Activated CD4-positive, alpha-beta T cell treated with anti-CD3 and anti-CD28 coated beads, Interleukin-2, amount 10 ng/mL, durations not matched to agents 24 days and 14 days (primary cell): ENCODE measurements around the gene FANCC. TPM values are rescaled to one million over a fixed set of nuclear protein-coding genes. Genes with fewer than 3 reads are reported as not detected.

ENCODE experiments used
- DNase-seq: peaks from one replicate; pipeline ENCODE4 v3.0.0; 2022
- H3K27ac Mint-ChIP-seq: one replicate; pipeline ENCODE4 v1.8.0; 2022; ENCODE audit warnings: mild to moderate bottlenecking, mixed read lengths
- H3K27me3 Mint-ChIP-seq: one replicate; pipeline ENCODE4 v1.8.0; 2022; ENCODE audit warnings: mixed read lengths
- H3K36me3 Mint-ChIP-seq: one replicate; pipeline ENCODE4 v1.8.0; 2022; ENCODE audit warnings: low read depth, mild to moderate bottlenecking, mixed read lengths
- H3K4me1 Mint-ChIP-seq: one replicate; pipeline ENCODE4 v1.8.0; 2021; ENCODE audit warnings: mixed read lengths
- H3K4me3 Mint-ChIP-seq: one replicate; pipeline ENCODE4 v1.8.0; 2022; ENCODE audit warnings: mild to moderate bottlenecking, moderate library complexity, mixed read lengths
- H3K9me3 Mint-ChIP-seq: one replicate; pipeline ENCODE4 v1.8.0; 2021; ENCODE audit warnings: mixed read lengths
- intact Hi-C: fragments of 100-400 bp; cut with micrococcal nuclease; formaldehyde crosslinking; loops from one replicate; pipeline ENCODE4 v1.15.1; 2023
- total RNA-seq: library from RNA; stranded (reverse); gene quantifications from 2 replicates; pipeline ENCODE4 v1.2.3, GENCODE V29; 2022

Gene FANCC
- total RNA-seq, 1 donor from 2014 or later = 18.0 TPM

- Mint-ChIP-seq H3K36me3 (peaks cover 2% of the 10 kb centered on the region), H3K27ac (no peak overlapping the region), H3K4me3 (no peak overlapping the region), H3K4me1 (no peaks in the 10 kb centered on the region), H3K9me3 (no peaks in the 10 kb centered on the region), H3K27me3 (no peaks in the 10 kb centered on the region)
- intact Hi-C loops = no loop called here
- DNase-seq = no peak
Observed at GRCh38 chr9:95112436-95113280, 204.9 kb downstream of the FANCC start.

GRCh38 chr9:95111716-95112115 is 205.8 kb downstream of the FANCC start:
- Mint-ChIP-seq H3K27ac (no peak overlapping the region), H3K9me3 (no peaks in the 10 kb centered on the region), H3K36me3 (peaks cover 2% of the 10 kb centered on the region), H3K27me3 (no peaks in the 10 kb centered on the region), H3K4me3 (no peak overlapping the region), H3K4me1 (no peaks in the 10 kb centered on the region)
- no peak for DNase-seq
- intact Hi-C loops = no loop called here

GRCh38 chr9:95110921-95111525 is 206.5 kb downstream of the FANCC start:
- H3K27me3 Mint-ChIP-seq = no peaks in the 10 kb centered on the region
- H3K36me3 Mint-ChIP-seq = peaks cover 2% of the 10 kb centered on the region
- H3K4me1 Mint-ChIP-seq = no peaks in the 10 kb centered on the region
- intact Hi-C loops = no loop called here
- no peaks in the 10 kb centered on the region for H3K9me3 Mint-ChIP-seq
- DNase-seq = no peak
- H3K27ac Mint-ChIP-seq = no peak overlapping the region
- H3K4me3 Mint-ChIP-seq = no peak overlapping the region

- no peak overlapping the region for H3K4me3 Mint-ChIP-seq
- intact Hi-C loops = no loop called here
- H3K4me1 Mint-ChIP-seq = no peaks in the 10 kb centered on the region
- H3K27me3 Mint-ChIP-seq = no peaks in the 10 kb centered on the region
- peaks cover 2% of the 10 kb centered on the region for H3K36me3 Mint-ChIP-seq
- H3K9me3 Mint-ChIP-seq = no peaks in the 10 kb centered on the region
- no peak overlapping the region for H3K27ac Mint-ChIP-seq
- no peak for DNase-seq
Observed at GRCh38 chr9:95109456-95109855, 208.1 kb downstream of the FANCC start.

GRCh38 chr9:95108777-95109176 is 208.7 kb downstream of the FANCC start:
- intact Hi-C loops = no loop called here
- no peak overlapping the region for H3K27ac Mint-ChIP-seq
- peaks cover 2% of the 10 kb centered on the region for H3K36me3 Mint-ChIP-seq
- no peaks in the 10 kb centered on the region for H3K4me1 Mint-ChIP-seq
- H3K9me3 Mint-ChIP-seq = no peaks in the 10 kb centered on the region
- DNase-seq = no peak
- no peaks in the 10 kb centered on the region for H3K27me3 Mint-ChIP-seq
- H3K4me3 Mint-ChIP-seq = no peak overlapping the region

- DNase-seq = no peak
- intact Hi-C loops = no loop called here
- peaks cover 2% of the 10 kb centered on the region for H3K36me3 Mint-ChIP-seq
- no peak overlapping the region for H3K27ac Mint-ChIP-seq
- no peaks in the 10 kb centered on the region for H3K27me3 Mint-ChIP-seq
- no peaks in the 10 kb centered on the region for H3K4me1 Mint-ChIP-seq
- no peaks in the 10 kb centered on the region for H3K9me3 Mint-ChIP-seq
- no peak overlapping the region for H3K4me3 Mint-ChIP-seq
Observed at GRCh38 chr9:95107976-95108375, 209.5 kb downstream of the FANCC start.

- H3K4me1 Mint-ChIP-seq = no peaks in the 10 kb centered on the region
- no peak for DNase-seq
- no peaks in the 10 kb centered on the region for H3K27me3 Mint-ChIP-seq
- H3K9me3 Mint-ChIP-seq = no peaks in the 10 kb centered on the region
- intact Hi-C loops = no loop called here
- no peak overlapping the region for H3K27ac Mint-ChIP-seq
- H3K4me3 Mint-ChIP-seq = no peak overlapping the region
- H3K36me3 Mint-ChIP-seq = no peaks in the 10 kb centered on the region
Observed at GRCh38 chr9:95107001-95107749, 210.3 kb downstream of the FANCC start.

- Mint-ChIP-seq H3K4me3 (no peak overlapping the region), H3K4me1 (no peaks in the 10 kb centered on the region), H3K9me3 (no peaks in the 10 kb centered on the region), H3K36me3 (no peaks in the 10 kb centered on the region), H3K27ac (no peak overlapping the region), H3K27me3 (no peaks in the 10 kb centered on the region)
- DNase-seq = no peak
- intact Hi-C loops = no loop called here
Observed at GRCh38 chr9:95105519-95106287, 211.8 kb downstream of the FANCC start.

GRCh38 chr9:95104980-95105379 is 212.5 kb downstream of the FANCC start:
- H3K27ac Mint-ChIP-seq = no peak overlapping the region
- H3K4me1 Mint-ChIP-seq = no peaks in the 10 kb centered on the region
- no peak overlapping the region for H3K4me3 Mint-ChIP-seq
- no peak for DNase-seq
- no peaks in the 10 kb centered on the region for H3K36me3 Mint-ChIP-seq
- no peaks in the 10 kb centered on the region for H3K9me3 Mint-ChIP-seq
- intact Hi-C loops = no loop called here
- H3K27me3 Mint-ChIP-seq = no peaks in the 10 kb centered on the region

GRCh38 chr9:95104581-95104960 is 212.9 kb downstream of the FANCC start:
- H3K4me3 Mint-ChIP-seq = no peak overlapping the region
- H3K4me1 Mint-ChIP-seq = no peaks in the 10 kb centered on the region
- no peaks in the 10 kb centered on the region for H3K36me3 Mint-ChIP-seq
- H3K27me3 Mint-ChIP-seq = no peaks in the 10 kb centered on the region
- no peak overlapping the region for H3K27ac Mint-ChIP-seq
- H3K9me3 Mint-ChIP-seq = no peaks in the 10 kb centered on the region
- DNase-seq = no peak
- intact Hi-C loops = no loop called here

GRCh38 chr9:95103871-95104580 is 213.5 kb downstream of the FANCC start:
- Mint-ChIP-seq H3K4me1 (no peaks in the 10 kb centered on the region), H3K27ac (no peak overlapping the region), H3K27me3 (no peaks in the 10 kb centered on the region), H3K36me3 (no peaks in the 10 kb centered on the region), H3K9me3 (no peaks in the 10 kb centered on the region), H3K4me3 (no peak overlapping the region)
- DNase-seq = no peak
- intact Hi-C loops = no loop called here

GRCh38 chr9:95103281-95103771 is 214.2 kb downstream of the FANCC start:
- Mint-ChIP-seq H3K36me3 (no peaks in the 10 kb centered on the region), H3K9me3 (no peaks in the 10 kb centered on the region), H3K27ac (no peak overlapping the region), H3K27me3 (no peaks in the 10 kb centered on the region), H3K4me3 (no peak overlapping the region), H3K4me1 (no peaks in the 10 kb centered on the region)
- no peak for DNase-seq
- intact Hi-C loops = no loop called here

- Mint-ChIP-seq H3K36me3 (no peaks in the 10 kb centered on the region), H3K27me3 (no peaks in the 10 kb centered on the region), H3K27ac (no peak overlapping the region), H3K4me3 (no peak overlapping the region), H3K9me3 (no peaks in the 10 kb centered on the region), H3K4me1 (no peaks in the 10 kb centered on the region)
- no peak for DNase-seq
- intact Hi-C loops = no loop called here
Observed at GRCh38 chr9:95102572-95102971, 214.9 kb downstream of the FANCC start.
